HG02870 (cell line): ENCODE data around the gene ARVCF.
A peak's percentile ranks its signal among the peaks of the same experiment; 100 is the strongest.

Experiments
- ATAC-seq: cut with Tn5 transposase; IDR thresholded peaks from one replicate; pipeline ENCODE4 v1.9.1; 2021; ENCODE audit warnings: mild to moderate bottlenecking, moderate library complexity; ENCODE audit not compliant: unreplicated experiment

Gene ARVCF

GRCh38 chr22:20016734-20017621, at the start of gene ARVCF:
ARVCF (minus strand) TSS chr22:20016823; CDS start chr22:19990794, 26,029 bp downstream.
- ATAC-seq: peak; percentile 46

GRCh38 chr22:20065896-20066616, 49.4 kb upstream of the ARVCF start:
- ATAC-seq: no peak

GRCh38 chr22:20064545-20065262, 48.1 kb upstream of the ARVCF start:
- no peak for ATAC-seq

GRCh38 chr22:20064140-20064480, 47.5 kb upstream of the ARVCF start:
- no peak for ATAC-seq

GRCh38 chr22:20063271-20064139, 46.9 kb upstream of the ARVCF start:
- ATAC-seq: no peak

- ATAC-seq: no peak
These were observed 46.1 kb upstream of the ARVCF start for GRCh38 chr22:20062766-20063083.

- no peak for ATAC-seq
These were observed 45.6 kb upstream of the ARVCF start for GRCh38 chr22:20062043-20062765.

- ATAC-seq: no peak
These were observed 44.8 kb upstream of the ARVCF start for GRCh38 chr22:20061481-20061861.

- no peak for ATAC-seq
These were observed 44.3 kb upstream of the ARVCF start for GRCh38 chr22:20060700-20061480.

- ATAC-seq: no peak
These were observed 42.6 kb upstream of the ARVCF start for GRCh38 chr22:20058989-20059770.

GRCh38 chr22:20057596-20058268, 41.1 kb upstream of the ARVCF start:
- no peak for ATAC-seq

- ATAC-seq: no peak
These were observed 40.2 kb upstream of the ARVCF start for GRCh38 chr22:20056696-20057386.

- no peak for ATAC-seq
These were observed 39.5 kb upstream of the ARVCF start for GRCh38 chr22:20056161-20056560.

GRCh38 chr22:20055654-20056053, 39.0 kb upstream of the ARVCF start:
- ATAC-seq: no peak

GRCh38 chr22:20055144-20055543, 38.5 kb upstream of the ARVCF start:
- ATAC-seq: no peak

- ATAC-seq: no peak
These were observed 37.9 kb upstream of the ARVCF start for GRCh38 chr22:20054485-20054884.

- ATAC-seq: no peak
These were observed 37.4 kb upstream of the ARVCF start for GRCh38 chr22:20054034-20054427.
